ENCODE measurements around the gene NCLN. TPM values are rescaled to one million over a fixed set of nuclear protein-coding genes. Genes with fewer than 3 reads are reported as not detected.
"Not testable (repeated sequence)": the region's sequence is repeated elsewhere in the genome, so short reads cannot be mapped to it uniquely, and the experiment has no call there.

NCLN gene
- total RNA-seq, 1 experiment from 2014 or later: 105 TPM

- no peak for DNase-seq (ENCODE audit: low read depth)
These were observed 1.7 kb upstream of the NCLN start for GRCh38 chr19:3183721-3184641.

- DNase-seq (ENCODE audit: low read depth): no peak
These were observed 776 bp upstream of the NCLN start for GRCh38 chr19:3184847-3185460.

- no peak for DNase-seq (ENCODE audit: low read depth)
These were observed 494 bp downstream of the NCLN start for GRCh38 chr19:3186160-3186688.

- DNase-seq (ENCODE audit: low read depth): no peak
These were observed 1.3 kb downstream of the NCLN start for GRCh38 chr19:3186891-3187661.

GRCh38 chr19:3187662-3188511 is 2.2 kb downstream of the NCLN start:
- DNase-seq (ENCODE audit: low read depth): no peak

- DNase-seq (ENCODE audit: low read depth): no peak
These were observed 3.2 kb downstream of the NCLN start for GRCh38 chr19:3188627-3189596.

GRCh38 chr19:3189702-3190469 is 4.2 kb downstream of the NCLN start:
- DNase-seq (ENCODE audit: low read depth): no peak

GRCh38 chr19:3190470-3190770 is 4.7 kb downstream of the NCLN start:
- DNase-seq (ENCODE audit: low read depth): no peak

- DNase-seq (ENCODE audit: low read depth): no peak
These were observed 5.4 kb downstream of the NCLN start for GRCh38 chr19:3190921-3191805.

GRCh38 chr19:3191806-3192104 is 6.0 kb downstream of the NCLN start:
- not testable (repeated sequence) for DNase-seq (ENCODE audit: low read depth)

- DNase-seq (ENCODE audit: low read depth): no peak
These were observed 6.5 kb downstream of the NCLN start for GRCh38 chr19:3192228-3192635.

- DNase-seq (ENCODE audit: low read depth): no peak
These were observed 7.0 kb downstream of the NCLN start for GRCh38 chr19:3192684-3193083.

- DNase-seq (ENCODE audit: low read depth): no peak
These were observed 7.8 kb downstream of the NCLN start for GRCh38 chr19:3193256-3194105.

GRCh38 chr19:3194106-3195087 is 8.7 kb downstream of the NCLN start:
- DNase-seq (ENCODE audit: low read depth): no peak

GRCh38 chr19:3196064-3196932 is 10.6 kb downstream of the NCLN start:
- no peak for DNase-seq (ENCODE audit: low read depth)
